ENCODE data around the gene IL18R1. TPM values are rescaled to one million over a fixed set of nuclear protein-coding genes. Genes with fewer than 3 reads are reported as not detected.
"Not testable (repeated sequence)": the region's sequence is repeated elsewhere in the genome, so short reads cannot be mapped to it uniquely, and the experiment has no call there.

Gene IL18R1
- 1.8 TPM for polyA plus RNA-seq (2013, experiment 1 of 2; ENCODE audit: insufficient read length)
- polyA plus RNA-seq (2013, experiment 2 of 2; ENCODE audit: insufficient read length): 1.8 TPM

- DNase-seq: peak; percentile 74
These were observed at the start of gene IL18R1 for GRCh38 chr2:102355526-102356380. Gene IL18R1, plus strand, starts transcription at chr2:102355796. Its CDS starts 6,865 bp downstream, at chr2:102362661.

- no peak for DNase-seq
These were observed 49.5 kb upstream of the IL18R1 start for GRCh38 chr2:102306125-102306524.

GRCh38 chr2:102310964-102311640, 44.5 kb upstream of the IL18R1 start, which contains the start of gene IL1RL1:
Gene IL1RL1, plus strand, starts transcription at chr2:102311563. Its CDS starts 26,702 bp downstream, at chr2:102338265.
- no peak for DNase-seq

- DNase-seq: peak; percentile 60
These were observed 42.6 kb upstream of the IL18R1 start for GRCh38 chr2:102313025-102313424.

- DNase-seq: no peak
These were observed 42.1 kb upstream of the IL18R1 start for GRCh38 chr2:102313471-102313870.

GRCh38 chr2:102313950-102314349, 41.6 kb upstream of the IL18R1 start:
- peak; percentile 60 for DNase-seq

GRCh38 chr2:102315921-102316320, 39.7 kb upstream of the IL18R1 start:
- no peak for DNase-seq

GRCh38 chr2:102317715-102318114, 37.9 kb upstream of the IL18R1 start:
- no peak for DNase-seq

- DNase-seq: no peak
These were observed 37.2 kb upstream of the IL18R1 start for GRCh38 chr2:102318437-102318836.

- DNase-seq: peak; percentile 22
These were observed 33.5 kb upstream of the IL18R1 start for GRCh38 chr2:102321941-102322719.

GRCh38 chr2:102324914-102325313, 30.7 kb upstream of the IL18R1 start:
- DNase-seq: not testable (repeated sequence)

GRCh38 chr2:102331311-102331980, 24.1 kb upstream of the IL18R1 start:
- peak; percentile 78 for DNase-seq

- DNase-seq: peak; percentile 39
These were observed 21.1 kb upstream of the IL18R1 start for GRCh38 chr2:102334486-102334885.

- no peak for DNase-seq
These were observed 19.7 kb upstream of the IL18R1 start for GRCh38 chr2:102335871-102336366.

- DNase-seq: peak; percentile 9
These were observed 19.1 kb upstream of the IL18R1 start for GRCh38 chr2:102336502-102336945.

GRCh38 chr2:102337012-102337411, 18.6 kb upstream of the IL18R1 start:
- peak; percentile 21 for DNase-seq

GRCh38 chr2:102337481-102338386, 17.9 kb upstream of the IL18R1 start:
- DNase-seq: peak; percentile 32

GRCh38 chr2:102340778-102341177, 14.8 kb upstream of the IL18R1 start:
- DNase-seq: no peak

- DNase-seq: no peak
These were observed 12.7 kb upstream of the IL18R1 start for GRCh38 chr2:102342888-102343287.

- DNase-seq: no peak
These were observed 11.2 kb upstream of the IL18R1 start for GRCh38 chr2:102344397-102344796.
